Activated CD8-positive, alpha-beta memory T cell treated with anti-CD3 and anti-CD28 coated beads for 48 hours (primary cell): ENCODE results near the gene NRDE2.
A peak's percentile ranks its signal among the peaks of the same experiment; 100 is the strongest.
"Not testable (repeated sequence)": the region's sequence is repeated elsewhere in the genome, so short reads cannot be mapped to it uniquely, and the experiment has no call there.

Experiments used
- DNase-seq, 3 experiments: peaks; one replicate each; pipeline ENCODE4 v3.0.0-alpha.2; 2020; ENCODE audit warnings: low read depth in 2 of 3, low spot score in 2 of 3

Gene NRDE2

GRCh38 chr14:90274019-90274418 lies 57.7 kb downstream of the NRDE2 start:
- no peak for DNase-seq

DNA sequence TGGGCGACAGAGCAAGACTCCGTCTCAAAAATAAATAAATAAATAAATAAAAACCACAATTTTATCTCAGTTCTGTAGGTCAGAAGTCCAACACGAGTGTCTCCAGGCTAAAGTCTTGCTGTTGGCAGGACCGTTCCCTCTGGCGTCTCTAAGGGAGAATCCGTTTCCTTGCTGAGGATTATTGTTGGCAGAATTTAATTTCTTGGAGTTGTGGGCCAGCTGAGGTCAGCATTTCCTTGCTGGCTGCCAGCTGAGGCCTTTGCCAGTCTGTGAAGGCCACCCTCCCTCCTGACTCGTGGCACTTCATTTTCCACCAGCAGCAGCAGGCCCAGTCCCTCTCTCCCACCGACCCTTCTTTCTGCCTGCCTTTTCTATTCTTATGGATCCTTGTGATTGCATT lies 58.2 kb downstream of the NRDE2 start:
- no peak for DNase-seq

DNA sequence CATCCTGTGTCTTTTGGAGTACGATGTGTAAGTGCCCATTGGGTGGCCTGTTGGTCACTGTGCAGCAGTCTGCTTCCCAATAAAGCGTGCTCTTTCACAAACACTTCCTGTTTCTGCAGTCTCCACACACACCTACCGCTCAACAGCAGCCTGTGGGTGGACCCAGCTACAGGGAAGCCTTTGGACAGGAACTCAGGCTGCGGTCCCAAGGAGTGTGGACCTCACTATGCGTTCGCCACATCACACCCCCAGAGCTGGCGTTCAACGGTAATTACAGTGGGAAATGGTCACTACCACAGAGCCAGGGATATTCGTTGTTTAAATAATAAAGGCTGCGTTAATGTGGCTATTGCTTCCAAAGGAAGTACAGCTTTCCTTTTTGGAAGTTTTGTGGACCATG lies 59.2 kb downstream of the NRDE2 start:
- DNase-seq, result no peak

DNA sequence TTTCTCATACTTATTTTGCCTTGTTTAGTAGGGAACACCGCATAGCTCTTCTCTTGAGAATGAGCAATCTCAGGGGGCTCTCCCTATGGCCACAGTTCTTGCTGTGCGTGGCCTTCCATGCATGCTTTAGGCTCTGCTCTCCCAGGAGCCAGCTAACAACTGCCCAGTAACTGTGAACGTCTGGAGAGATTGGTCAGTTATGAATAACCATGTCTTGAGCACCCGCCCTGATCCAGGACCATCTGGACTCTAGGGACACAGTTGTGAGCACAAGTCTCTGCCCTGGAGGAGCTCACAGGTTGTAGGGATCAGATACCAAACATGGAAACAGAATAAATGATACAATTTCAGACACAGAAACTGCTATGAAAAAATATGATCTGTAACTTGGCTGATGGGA lies 63.3 kb downstream of the NRDE2 start:
- no peak for DNase-seq

DNA sequence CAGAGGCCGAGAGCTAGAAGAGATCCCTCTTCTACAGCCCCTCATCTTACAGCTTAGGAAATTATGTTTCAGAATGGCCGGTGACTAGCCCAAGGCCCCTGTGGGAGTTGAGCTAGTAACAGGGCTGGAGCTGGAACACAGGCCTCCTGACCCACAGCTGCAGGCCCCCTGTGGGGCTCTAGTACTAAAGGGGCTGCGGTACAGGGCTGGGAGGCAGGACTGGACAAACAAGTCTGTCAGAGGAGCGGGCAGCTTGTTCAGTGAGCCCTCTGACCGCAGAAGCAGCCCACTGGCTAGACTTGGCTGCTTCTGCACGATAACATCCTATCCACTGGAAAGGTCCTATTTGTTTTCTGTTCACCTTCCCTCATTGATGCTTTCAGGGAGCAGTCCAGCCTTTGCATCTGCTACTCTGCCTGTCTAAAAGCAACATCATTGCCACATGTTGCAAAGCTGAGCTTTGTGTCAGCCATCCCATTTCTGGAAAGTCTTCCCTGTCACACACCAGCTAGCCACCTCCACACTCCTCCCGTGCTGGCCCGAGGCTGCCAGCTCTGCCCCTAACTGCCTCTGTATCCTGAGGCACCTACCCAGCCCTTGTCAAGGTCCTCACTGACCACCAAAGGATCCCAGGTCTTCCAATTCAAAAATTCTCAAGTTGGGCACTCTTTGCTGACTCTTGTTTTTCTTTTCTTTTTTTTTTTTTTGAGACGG lies 65.1 kb downstream of the NRDE2 start:
- DNase-seq, result no peak

- DNase-seq, result no peak
Measured at GRCh38 chr14:90263748-90264449, 67.8 kb downstream of the NRDE2 start.

DNA sequence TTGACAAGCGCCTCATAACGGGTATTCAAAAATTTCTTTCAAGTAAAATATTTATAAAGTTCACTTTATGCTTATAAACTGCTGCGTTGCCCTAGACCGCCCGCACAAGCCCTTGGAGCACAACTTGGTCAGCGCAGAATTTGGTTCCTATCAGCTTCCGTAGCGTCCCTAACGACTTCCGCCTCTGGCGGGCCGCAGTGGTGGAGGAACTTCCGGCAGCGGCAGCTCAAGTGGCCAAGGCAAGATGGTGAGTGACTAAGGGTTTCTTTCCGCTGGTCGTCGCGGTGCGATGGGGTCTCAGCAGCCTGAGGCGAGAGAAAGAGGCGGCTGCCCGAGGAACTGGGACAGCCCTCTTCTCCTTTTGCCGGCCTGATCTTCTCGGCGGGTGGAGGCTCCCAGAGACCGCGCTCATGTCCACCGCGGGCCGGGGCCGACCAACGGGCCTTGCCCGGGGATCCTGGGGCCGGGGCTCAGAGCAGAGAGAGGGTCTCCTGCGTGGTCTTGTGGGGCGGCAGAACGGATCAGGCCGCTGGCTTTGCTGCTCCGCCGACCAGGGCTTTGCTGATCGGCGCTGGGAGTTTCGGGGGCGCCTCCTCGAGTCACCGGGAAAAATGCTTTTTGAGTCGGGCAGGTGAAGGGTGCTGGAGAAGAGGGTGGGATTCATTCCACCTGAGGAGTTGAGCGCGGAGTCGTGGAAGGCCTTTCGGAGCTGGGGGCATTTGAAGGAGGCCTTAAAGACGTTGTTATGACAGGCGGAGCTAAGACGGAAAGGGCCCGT lies 75.2 kb downstream of the NRDE2 start, which contains the start of gene PSMC1:
Gene PSMC1, plus strand, starts transcription at position 200 of the 778 bp plus-strand sequence. Its CDS starts 45 bp downstream, at position 245.
- peak; percentile 45 to 76 (median 69) for DNase-seq

DNA sequence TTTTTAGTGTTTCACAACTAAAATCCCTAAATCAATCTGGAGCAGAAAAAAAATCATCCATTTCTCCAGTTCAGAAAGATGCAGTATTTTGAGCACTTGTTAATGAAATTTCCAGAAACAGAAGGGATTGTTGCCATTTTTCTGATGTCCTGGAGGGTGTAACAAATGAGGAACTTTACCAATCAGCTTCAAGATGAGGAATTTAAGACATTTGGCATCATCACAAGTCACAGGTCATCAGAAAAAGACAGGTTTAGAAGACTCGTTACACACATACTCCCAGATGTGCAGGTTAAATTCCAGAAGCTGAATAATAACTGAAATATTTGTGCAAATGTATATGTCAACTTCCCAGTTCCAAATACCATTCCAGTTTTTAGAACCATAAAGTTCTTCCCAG lies 75.9 kb downstream of the NRDE2 start:
- no peak for DNase-seq

DNA sequence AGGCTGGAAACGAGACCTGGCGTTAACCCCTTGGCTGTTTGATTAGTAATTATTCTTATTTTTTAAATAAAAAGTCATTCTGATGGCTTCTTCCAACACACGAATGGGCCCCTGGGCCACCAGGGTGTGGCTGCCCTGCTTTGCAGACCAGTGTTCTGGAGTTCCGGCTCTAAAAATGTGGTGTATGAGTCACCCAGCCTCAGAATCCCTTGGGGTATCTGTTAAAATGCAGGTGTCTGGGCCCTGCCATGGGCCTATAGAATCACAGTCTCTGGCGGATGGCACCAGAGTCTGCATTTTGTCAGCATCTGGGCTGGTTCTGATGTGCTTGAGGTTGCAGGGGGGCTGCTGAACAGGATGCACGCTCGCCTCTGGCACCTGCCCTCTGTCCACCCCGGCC lies 77.9 kb downstream of the NRDE2 start:
- no peak for DNase-seq

- no peak for DNase-seq
Measured at GRCh38 chr14:90248594-90248993, 83.1 kb downstream of the NRDE2 start.

DNA sequence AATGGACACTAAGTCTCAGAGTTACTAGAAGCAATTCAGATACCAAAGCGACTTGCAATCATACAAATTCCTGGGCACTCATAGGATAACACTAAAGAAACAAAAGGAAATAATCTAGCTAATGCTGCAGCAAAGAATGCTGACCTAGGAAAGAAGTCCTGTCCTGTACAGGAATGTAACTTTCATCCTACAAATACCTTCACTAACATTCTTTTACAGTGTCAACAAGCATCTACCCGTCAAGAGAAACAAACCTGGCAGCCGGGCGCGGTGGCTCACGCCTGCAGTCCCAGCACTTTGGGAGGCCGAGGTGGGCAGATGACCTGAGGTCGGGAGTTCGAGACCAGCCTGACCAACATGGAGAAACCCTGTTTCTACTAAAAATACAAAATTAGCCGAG lies 84.3 kb downstream of the NRDE2 start:
- DNase-seq, result not testable (repeated sequence)

GRCh38 chr14:90246936-90247335 lies 84.8 kb downstream of the NRDE2 start:
- DNase-seq, result no peak

- DNase-seq, result no peak
Measured at GRCh38 chr14:90242444-90242843, 89.3 kb downstream of the NRDE2 start.

GRCh38 chr14:90239139-90239538 lies 92.6 kb downstream of the NRDE2 start:
- DNase-seq, result no peak

DNA sequence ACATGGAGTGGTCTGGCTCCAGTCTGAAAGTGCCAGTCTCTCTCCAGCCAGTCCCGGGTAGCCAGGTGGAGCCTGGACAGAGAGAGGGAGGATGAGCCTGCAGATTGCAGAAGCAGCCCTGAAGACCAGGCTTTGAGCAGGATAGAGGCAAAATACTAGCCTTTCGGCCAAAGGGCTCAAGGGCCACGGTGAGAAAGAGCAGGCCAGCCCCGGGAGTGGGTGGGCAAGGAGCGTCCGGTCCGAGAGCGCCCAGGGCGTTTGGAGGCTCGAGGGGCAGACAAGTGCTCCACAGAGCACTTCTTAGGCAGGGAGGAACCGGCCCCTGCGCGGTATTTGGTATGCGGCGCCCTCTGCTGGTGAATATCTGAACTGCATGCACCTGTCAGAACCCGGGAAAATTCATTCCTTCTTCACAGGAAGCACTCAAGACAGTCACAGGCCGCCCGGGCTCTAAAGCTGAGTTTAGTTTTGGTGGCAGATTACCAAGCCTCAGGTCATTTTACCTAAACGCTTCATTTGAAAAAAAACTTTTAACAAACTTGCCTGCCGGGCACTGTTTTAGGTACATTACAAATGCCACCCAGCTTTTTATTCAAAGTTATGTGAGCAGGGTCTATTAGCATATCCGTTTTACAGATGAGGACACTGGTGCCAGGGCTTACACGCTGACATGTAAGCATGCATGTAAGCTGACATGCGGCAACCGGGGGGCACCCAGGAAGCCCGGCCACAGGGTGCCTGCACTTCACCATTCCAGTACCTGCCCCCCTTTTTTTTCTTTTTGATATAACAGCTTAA lies 96.4 kb downstream of the NRDE2 start:
- peak; percentile 37 to 75 (median 63) for DNase-seq

- not testable (repeated sequence) for DNase-seq
Measured at GRCh38 chr14:90229942-90230341, 101.8 kb downstream of the NRDE2 start.

DNA sequence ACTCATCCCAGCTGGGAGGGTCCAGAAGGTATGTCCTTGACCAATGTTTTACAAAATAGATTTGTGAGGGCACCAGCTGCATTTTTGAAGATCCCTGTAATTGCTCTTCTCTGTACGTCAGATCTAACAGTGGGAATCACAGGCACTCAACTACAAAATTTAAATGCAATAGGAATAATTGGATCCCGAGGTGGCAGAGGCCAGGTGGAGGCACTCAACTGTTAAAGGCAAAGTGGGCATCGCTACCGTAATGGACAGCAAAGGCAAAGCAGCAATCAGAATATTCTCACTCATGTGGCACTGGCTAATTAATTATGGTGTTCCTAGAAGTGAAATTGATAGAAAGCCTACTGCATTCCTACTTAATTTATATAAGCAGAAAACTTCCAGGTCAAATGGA lies 103.3 kb downstream of the NRDE2 start:
- no peak for DNase-seq
